GM10248 (cell line): ENCODE data around the gene RABAC1.
A peak's percentile ranks its signal among the peaks of the same experiment; 100 is the strongest.

Experiments
- CTCF ChIA-PET: fragments of 300-600 bp; sonication (Branson Sonifier 250); formaldehyde crosslinking; extraction: SDS; loops from one replicate; lab custom pipeline; 2021; ENCODE audit warnings: antibody characterized with exemption; lab: Yijun Ruan, JAX
- POLR2A ChIA-PET: fragments of 350-650 bp; sonication (Branson Sonifier 250); formaldehyde crosslinking; extraction: SDS; loops from one replicate; lab custom pipeline; 2020; ENCODE audit warnings: antibody characterized with exemption; lab: Yijun Ruan, JAX
- DNase-seq: peaks from one replicate; pipeline ENCODE4 v3.0.0; 2012; ENCODE audit errors: extremely low spot score
- TF ChIP-seq, protein P1 (sequence below): IDR thresholded peaks from 2 replicates; pipeline ENCODE4 v1.5.1; 2012; ENCODE audit warnings: mild to moderate bottlenecking, low read depth; ENCODE audit errors: extremely low read depth, missing control alignments, control extremely low read depth

The RABAC1 gene

DNA sequence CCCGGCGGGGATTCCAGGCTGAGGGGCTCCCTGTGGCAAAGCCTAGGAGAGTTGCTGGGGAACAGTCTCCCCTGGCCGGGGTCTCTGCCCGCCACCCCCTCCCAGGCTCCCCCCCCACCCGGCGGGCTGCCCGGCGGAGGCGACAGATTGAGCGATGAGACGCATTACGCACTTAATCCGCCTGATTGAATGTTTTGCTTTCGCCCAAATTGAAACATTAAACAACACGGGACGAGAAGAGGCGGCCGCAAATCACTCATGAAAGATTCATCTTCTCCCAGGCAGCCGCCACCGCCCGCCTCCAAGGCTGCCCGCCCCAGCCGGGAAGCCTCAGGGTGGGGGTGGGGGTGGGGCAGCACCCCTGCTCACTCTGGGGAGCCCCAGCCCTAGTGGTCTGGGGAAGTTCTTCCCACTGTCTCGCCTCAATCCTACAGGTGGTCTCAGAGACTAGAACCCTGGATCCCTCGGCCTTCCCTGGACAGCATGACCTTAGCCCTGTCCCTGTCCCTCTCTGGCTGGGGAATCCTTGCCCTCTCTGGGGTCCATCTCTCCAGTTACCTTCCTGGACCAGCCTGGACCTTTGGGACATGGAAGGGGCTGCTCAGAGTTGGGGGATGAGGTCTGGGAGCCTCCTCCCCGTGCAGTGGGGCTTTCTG lies 23.2 kb downstream of the RABAC1 start:
- ChIA-PET POLR2A (interaction anchor here (1.6 kb wide), 1 partner anchor 50 kb away, joined by 5 read pairs; no protein-coding TSS in a partner anchor), CTCF (interaction anchor here (0.9 to 1.2 kb wide), 3 partner anchors 9 to 73 kb away, joined by 3 to 4 read pairs (median 3); no protein-coding TSS in a partner anchor)
- TF ChIP-seq, protein P1, sequence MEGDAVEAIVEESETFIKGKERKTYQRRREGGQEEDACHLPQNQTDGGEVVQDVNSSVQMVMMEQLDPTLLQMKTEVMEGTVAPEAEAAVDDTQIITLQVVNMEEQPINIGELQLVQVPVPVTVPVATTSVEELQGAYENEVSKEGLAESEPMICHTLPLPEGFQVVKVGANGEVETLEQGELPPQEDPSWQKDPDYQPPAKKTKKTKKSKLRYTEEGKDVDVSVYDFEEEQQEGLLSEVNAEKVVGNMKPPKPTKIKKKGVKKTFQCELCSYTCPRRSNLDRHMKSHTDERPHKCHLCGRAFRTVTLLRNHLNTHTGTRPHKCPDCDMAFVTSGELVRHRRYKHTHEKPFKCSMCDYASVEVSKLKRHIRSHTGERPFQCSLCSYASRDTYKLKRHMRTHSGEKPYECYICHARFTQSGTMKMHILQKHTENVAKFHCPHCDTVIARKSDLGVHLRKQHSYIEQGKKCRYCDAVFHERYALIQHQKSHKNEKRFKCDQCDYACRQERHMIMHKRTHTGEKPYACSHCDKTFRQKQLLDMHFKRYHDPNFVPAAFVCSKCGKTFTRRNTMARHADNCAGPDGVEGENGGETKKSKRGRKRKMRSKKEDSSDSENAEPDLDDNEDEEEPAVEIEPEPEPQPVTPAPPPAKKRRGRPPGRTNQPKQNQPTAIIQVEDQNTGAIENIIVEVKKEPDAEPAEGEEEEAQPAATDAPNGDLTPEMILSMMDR, result no peak
- DNase-seq, result no peak

DNA sequence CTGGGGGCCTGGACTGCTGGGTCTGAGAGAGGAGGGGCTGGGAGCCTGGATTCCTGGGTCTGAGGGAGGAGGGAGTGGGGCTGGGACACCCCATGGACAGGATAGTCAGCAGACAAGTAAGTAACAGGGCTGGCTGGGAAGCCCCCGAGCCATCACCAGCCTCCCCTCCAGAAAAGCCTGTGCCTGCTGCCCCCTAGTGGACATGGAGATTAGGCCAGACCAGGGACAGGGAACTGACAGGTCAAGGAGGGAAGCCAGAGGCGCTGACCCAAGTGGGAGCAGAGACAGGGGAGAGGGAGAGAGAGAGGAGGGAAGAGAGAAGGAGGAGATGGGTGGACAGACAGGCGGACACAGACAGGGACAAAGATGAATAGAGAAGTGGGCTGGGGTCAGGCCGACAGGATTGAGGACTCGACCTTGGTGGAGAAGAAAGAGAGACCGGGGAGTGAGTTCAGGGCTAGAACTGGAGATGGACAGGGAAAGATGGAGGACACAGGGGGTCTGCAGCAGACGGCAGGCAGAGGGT lies 24.2 kb downstream of the RABAC1 start:
- peak; percentile 89 for DNase-seq
- ChIA-PET POLR2A (interaction anchor here (1.5 kb wide), 1 partner anchor 70 kb away, joined by 4 read pairs; no protein-coding TSS in a partner anchor), CTCF (interaction anchor here (1.0 to 6.2 kb wide), 7 partner anchors 8 to 108 kb away, joined by 3 to 35 read pairs (median 3); no protein-coding TSS in a partner anchor)
- TF ChIP-seq, protein P1, result peak; percentile 87

DNA sequence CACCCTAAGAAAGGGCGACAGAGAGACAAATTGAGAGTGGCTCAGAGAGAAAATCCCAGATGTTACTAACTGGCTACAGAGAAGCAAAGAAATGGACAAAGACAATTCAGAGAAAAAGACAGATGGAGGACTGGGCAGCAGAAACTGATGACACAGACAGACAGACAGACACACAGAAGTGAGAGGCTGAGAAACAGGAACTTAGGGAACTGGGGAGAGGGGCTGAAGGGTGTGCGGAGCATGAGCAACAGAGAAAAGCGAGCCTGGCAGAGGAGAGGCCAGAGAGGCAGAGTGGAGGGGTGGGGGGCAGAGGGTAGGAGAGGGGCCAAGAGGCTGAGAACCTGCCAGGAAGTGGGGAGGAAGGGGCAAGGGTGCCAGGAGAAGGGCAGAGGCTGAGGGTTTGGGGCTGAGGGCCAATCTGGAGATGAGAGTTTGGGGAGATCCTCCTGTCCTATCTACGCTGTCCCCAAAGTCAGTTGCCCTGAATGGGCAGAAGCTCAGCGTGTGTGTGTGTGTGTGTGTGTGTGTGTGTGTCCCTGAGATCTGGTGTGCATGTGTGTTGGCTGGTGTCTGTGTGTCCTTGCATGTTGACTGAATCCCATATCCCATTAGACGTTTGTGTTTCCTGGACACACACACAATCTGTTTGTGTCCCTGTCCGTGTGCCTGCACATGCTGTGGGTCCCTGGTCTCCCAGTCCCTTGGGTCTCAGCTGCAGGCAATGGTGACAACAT lies 25.3 kb downstream of the RABAC1 start:
- TF ChIP-seq, protein P1, result no peak
- no peak for DNase-seq
- POLR2A ChIA-PET, result interaction anchor here (1.5 kb wide), 1 partner anchor 69 kb away, joined by 4 read pairs; no protein-coding TSS in a partner anchor
- CTCF ChIA-PET, result interaction anchor here (0.8 to 6.2 kb wide), 10 partner anchors 9 to 107 kb away, joined by 3 to 35 read pairs (median 3); no protein-coding TSS in a partner anchor

DNA sequence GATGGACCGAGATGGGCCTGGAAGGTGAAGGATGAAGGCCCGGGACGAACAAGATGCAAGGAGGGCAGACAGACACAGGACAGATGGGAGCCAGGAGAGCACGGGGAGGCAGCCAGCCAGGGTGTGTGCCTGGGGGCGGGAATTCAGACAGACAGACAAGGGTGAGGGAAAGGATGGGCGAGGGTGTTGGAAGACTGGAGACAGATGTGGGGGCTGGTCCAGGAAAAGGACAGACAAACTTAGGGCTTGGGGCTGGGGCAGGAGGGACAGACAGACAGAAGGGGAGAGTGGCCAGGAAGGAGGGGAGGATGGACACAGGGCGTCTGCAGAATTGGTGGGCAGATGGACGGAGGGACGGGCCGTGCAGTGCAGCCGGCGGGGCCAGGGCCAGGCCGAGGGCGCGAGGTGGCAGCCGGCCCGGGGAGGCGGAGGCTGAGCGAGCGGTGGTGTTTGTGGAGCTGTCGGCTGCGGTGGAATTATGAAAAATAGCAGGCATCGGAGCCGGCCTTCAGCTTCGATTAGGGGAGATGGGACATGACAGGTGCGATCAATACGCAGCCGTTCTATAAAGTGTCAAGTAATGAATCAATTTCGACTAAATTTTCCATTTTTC lies 26.3 kb downstream of the RABAC1 start:
- TF ChIP-seq, protein P1, result no peak
- POLR2A ChIA-PET, result no interaction called here
- CTCF ChIA-PET, result interaction anchor here (6.2 kb wide), 1 partner anchor 61 kb away, joined by 35 read pairs; no protein-coding TSS in a partner anchor
- DNase-seq, result no peak

DNA sequence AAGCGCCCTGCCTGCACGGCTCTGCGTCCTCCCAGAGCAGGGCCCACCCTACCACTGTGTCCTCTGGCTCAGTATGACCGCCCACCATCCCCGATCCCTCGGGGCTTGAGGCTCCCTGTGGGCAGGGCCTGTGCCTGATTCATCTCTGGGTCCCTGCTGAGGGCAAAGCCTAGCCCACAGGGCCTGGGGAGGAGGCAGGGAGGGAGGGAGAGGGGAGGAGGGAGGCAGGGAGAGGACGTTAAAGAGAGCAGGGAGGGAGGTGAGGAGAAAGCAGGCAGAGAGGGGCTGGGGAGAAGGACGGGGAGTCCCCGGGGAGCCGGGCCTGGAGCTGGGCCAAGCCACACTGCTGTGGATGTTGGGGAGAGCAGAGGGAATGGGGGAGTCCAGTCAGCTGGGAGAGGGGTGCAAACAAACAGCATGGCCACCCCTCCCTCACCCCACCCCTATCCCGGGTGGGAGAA lies 26.8 kb downstream of the RABAC1 start:
- DNase-seq, result no peak
- TF ChIP-seq, protein P1, result no peak
- CTCF ChIA-PET, result interaction anchor here (6.2 kb wide), 1 partner anchor 60 kb away, joined by 35 read pairs; no protein-coding TSS in a partner anchor
- POLR2A ChIA-PET, result no interaction called here

DNA sequence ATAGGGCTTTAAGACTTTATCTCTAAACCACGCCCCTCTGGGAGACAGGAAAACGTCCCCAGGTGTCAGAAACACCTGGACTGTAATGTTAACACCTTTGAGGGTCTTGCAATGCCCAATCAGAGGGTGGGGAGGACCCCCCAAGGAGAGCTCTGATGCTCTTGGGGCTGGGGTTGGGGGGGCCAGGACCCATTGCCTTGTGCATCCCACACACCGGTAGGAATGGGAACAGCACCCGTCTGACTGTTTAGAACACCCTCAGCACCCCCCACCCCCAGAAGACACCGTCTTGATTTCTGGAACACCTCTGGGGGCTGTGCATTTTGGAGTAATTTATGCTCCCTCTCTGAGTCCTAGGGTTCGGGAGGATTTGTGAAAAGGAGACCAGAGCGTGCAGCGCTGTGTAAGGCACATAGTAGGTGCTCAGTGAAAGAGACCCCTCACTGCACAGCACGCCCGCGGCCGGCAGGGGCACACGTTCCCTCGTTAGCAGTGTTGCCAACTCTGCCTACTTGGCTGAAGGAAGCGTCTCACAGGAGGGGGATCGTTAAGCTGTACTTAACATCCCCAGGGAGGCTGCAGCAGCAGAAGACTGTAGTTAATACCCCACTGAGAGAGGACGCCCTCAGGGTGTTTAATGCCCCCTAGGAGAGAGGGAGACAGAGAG lies 28.1 kb downstream of the RABAC1 start:
- TF ChIP-seq, protein P1, result peak; percentile 18
- ChIA-PET POLR2A (no interaction called here), CTCF (interaction anchor here (1.0 to 6.2 kb wide), 6 partner anchors 11 to 63 kb away, joined by 3 to 35 read pairs (median 4); partner anchors contain the start of gene CD79A)
- DNase-seq, result no peak
